Fibroblast of skin of left biceps (primary cell): Measurements from ENCODE around the gene LYG1.

Source experiments
- DNase-seq, 2 experiments: peaks; one replicate each; pipeline ENCODE4 v3.0.0-alpha.2; 2013; ENCODE audit warnings: low read depth in 2 of 2

LYG1 gene

GRCh38 chr2:99275882-99276281 lies 25.1 kb downstream of the LYG1 start:
- no peak for DNase-seq

GRCh38 chr2:99261242-99261641 lies 39.8 kb downstream of the LYG1 start:
- DNase-seq, result no peak

- no peak for DNase-seq
These were observed 40.8 kb downstream of the LYG1 start for GRCh38 chr2:99260184-99260583.

GRCh38 chr2:99259465-99259864 lies 41.5 kb downstream of the LYG1 start:
- DNase-seq, result no peak

- DNase-seq, result no peak
These were observed 44.3 kb downstream of the LYG1 start for GRCh38 chr2:99256677-99257076.

GRCh38 chr2:99255491-99256318 lies 45.3 kb downstream of the LYG1 start, which contains the start of gene LYG2:
Gene LYG2 (minus strand): TSS chr2:99255666. CDS start chr2:99254260, 1,406 bp downstream.
- no peak for DNase-seq

- no peak for DNase-seq
These were observed 51.0 kb downstream of the LYG1 start for GRCh38 chr2:99249951-99250350.

GRCh38 chr2:99242151-99242550 lies 58.8 kb downstream of the LYG1 start:
- no peak for DNase-seq

- no peak for DNase-seq
These were observed 60.6 kb downstream of the LYG1 start for GRCh38 chr2:99240431-99240830.

GRCh38 chr2:99238599-99238998 lies 62.4 kb downstream of the LYG1 start:
- no peak for DNase-seq
